ENCODE results near the gene TPRX1.
"Not testable (repeated sequence)": the region's sequence is repeated elsewhere in the genome, so short reads cannot be mapped to it uniquely, and the experiment has no call there.

The TPRX1 gene

GRCh38 chr19:47766359-47766620, 38.1 kb downstream of the TPRX1 start:
- no peak for DNase-seq

GRCh38 chr19:47765523-47766358, 38.6 kb downstream of the TPRX1 start:
- DNase-seq = no peak

DNA sequence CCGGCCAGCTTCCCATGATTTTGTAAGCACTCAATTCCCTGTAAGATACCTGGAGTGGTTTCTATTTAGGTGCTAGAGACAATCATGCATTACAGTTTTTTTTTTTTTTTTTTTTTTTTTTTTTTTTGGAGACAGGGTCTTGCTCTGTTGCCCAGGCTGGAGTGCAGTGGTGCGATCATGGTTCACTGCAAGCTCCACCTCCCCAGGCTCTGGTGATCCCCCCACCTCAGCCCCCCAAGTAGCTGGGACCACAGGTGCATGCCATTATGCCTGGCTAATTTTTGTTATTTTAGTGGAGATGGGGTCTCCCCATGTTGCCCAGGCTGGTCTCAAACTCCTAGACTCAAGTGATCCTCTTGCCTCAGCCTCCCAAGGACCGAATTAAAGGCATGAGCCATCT, 39.6 kb downstream of the TPRX1 start:
- not testable (repeated sequence) for DNase-seq

DNA sequence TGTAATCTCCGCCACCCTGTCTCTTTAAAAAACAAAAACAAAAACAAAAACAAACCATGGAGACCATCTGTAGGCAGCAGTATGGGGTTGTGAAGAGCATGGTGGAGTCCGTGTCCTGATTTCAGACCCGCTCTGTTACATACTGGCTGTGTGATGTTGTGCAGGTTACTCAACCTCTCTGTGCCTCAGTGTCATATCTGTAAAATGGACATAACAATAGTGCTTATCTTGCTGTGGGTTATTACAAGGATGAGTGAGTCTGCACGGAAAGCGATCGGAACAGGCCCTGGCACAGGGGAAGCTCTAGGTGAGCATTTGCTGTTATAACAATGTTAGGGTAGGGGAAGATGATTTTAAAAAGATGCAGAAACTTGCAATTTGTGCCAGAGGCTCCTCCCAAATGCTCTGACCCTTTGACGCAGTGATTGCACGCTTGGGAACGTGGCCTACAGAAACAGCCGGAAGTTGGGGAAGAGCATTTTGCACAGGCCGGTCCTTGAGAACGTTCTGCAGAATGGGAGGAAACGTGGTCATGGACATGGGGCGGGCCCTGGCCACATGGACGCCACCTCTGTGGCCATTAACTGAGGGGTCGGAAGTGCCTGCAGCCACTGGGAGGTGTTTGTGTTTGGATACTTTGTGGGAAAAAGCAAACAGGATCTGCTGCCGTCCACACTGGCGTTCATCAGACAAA, 41.6 kb downstream of the TPRX1 start:
- no peak for DNase-seq

- no peak for DNase-seq
Observed at GRCh38 chr19:47762151-47762550, 42.2 kb downstream of the TPRX1 start.

DNA sequence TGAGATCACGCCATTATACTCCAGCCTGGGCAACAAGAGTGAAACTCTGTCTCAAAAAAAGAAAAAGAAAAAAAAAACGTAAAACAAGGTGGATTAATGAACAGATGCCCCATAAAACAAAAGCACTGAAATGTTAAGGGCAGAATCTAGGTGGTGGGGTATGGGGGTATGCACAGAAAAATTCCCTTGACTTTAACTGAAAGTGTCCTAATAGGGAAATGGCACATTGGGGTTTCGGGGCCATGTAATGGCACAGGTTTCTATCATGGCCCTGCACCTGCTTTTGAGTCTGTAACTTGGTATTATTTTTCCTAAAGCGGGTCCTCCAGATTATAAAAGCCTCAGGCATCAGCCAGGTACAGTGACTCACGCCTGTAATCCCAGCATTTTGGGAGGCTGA, 42.8 kb downstream of the TPRX1 start:
- DNase-seq = no peak

GRCh38 chr19:47760632-47760999, 43.7 kb downstream of the TPRX1 start:
- DNase-seq = no peak

DNA sequence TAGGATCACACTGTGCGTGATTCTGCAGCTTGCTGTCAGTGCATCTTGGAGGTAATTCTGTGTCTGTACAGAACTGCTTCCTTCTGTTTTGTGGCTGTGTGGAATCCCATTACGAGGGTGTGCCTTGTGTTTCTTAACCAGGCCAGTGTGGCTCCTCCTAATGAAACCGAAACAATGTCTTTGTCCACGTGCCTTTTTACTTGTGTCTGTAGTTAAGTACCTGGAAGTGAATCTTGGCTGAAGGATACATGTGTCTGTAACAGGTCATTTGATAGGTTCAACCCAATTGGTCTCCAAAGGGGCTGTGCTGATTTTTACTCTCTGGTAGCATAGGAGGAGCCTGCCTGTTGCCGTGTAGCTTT, 45.9 kb downstream of the TPRX1 start:
- no peak for DNase-seq

- no peak for DNase-seq
Observed at GRCh38 chr19:47757617-47758442, 46.5 kb downstream of the TPRX1 start.

DNA sequence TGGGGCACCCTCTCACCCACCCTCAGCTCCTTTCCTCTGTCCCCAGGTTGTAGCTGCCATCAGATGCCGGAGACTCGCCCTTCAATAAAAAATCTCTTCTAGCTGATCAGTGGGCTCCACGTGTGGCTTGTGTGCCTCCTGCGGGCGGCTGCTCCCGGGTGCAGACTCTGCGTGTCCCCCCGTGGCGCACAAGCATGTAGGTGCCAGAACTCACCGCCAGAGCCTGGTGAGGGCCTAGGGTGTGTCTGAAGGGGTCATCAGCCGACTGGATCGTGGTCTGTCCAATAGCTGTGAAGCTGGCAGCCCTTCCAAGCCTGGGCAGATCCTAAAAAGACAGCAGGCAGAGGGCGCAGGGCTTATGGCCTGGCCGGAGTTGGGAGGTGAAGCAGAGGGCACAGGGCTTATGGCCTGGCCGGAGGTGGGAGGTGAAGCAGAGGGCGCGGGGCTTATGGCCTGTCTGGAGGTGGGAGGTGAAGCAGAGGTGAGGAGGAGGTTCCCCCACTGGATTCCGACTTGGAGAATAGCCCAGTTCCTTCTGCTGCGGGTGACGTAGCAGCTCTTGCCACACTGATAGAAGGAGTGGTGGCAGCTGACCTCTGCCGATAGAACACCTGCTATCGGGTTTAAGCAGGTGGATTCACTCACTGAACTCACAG, 47.3 kb downstream of the TPRX1 start:
- DNase-seq = no peak

GRCh38 chr19:47756627-47756929, 47.8 kb downstream of the TPRX1 start:
- DNase-seq = no peak

DNA sequence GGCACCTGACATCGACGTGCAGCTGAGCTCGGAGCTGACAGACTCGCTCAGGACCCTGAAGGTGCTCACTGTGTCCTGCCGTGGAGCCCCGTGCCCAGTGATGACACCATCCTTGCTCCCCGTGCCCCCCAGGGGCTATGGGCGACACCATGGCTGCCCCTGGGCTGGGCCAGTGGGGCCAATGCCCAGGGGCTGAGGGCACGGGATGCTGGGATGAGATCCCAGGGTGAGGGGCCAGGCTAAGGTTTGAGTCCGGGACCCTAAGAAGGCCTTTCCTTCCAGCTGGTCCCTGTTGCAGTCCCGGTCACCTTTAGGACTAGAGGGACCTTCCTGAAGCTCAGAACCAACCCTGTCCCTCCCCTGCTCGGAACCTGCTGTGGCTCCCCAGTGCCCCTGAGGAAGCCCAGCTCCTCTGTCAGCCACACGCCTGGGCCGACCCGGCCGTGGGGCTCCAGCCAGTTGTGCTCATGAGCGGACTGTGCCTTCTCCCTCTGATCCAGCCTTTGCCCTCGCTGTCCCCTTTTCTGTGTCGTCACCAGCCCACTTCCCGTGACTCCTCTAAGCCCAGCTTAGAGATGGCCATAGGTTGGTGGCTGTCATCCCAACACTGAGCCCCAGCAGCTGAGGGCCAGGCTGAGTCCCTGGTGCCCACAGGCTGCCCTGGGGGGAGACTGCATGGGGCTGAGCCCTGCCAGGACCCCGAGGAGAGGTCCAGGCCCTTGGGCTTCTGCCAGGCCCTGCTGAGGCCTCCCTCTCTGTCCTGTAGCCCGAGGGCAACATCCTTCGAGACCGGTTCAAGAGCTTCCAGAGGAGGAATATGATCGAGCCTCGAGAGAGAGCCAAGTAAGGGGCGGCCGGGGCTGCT, 48.4 kb downstream of the TPRX1 start:
- no peak for DNase-seq

GRCh38 chr19:47755065-47755761, 49.1 kb downstream of the TPRX1 start:
- DNase-seq = no peak

DNA sequence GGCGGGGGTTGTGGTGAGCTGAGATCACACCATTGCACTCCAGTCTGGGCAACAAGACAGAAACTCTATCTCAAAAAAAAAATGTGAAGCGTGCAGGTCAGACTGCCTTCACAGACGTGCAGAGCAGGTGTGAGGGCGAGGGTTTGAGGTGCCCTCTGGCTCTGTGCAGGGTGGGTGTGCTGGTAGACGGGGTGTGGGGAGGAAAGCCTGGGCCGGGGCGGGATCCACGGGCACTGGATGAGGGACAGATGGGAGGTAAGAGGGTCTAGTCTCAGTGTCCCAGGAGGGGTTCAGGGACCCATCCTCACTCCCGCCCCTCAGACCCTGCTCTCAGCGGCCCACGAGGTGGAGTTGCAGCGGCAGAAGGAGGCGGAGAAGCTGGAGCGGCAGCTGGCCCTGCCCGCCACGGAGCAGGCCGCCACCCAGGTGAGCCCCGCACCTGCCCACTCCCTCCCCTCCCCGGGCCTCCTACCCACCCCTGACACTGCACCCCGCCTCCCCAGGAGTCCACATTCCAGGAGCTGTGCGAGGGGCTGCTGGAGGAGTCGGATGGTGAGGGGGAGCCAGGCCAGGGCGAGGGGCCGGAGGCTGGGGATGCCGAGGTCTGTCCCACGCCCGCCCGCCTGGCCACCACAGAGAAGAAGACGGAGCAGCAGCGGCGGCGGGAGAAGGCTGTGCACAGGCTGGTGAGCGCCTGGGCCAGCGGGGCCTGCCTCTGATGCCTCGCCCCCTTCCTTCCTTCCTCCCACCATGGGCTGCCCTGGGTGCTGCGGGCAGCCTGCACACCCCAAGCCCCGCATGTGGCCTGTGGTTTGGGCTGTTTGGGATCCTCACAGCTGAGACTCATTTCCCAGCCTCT, 49.9 kb downstream of the TPRX1 start:
- no peak for DNase-seq

DNA sequence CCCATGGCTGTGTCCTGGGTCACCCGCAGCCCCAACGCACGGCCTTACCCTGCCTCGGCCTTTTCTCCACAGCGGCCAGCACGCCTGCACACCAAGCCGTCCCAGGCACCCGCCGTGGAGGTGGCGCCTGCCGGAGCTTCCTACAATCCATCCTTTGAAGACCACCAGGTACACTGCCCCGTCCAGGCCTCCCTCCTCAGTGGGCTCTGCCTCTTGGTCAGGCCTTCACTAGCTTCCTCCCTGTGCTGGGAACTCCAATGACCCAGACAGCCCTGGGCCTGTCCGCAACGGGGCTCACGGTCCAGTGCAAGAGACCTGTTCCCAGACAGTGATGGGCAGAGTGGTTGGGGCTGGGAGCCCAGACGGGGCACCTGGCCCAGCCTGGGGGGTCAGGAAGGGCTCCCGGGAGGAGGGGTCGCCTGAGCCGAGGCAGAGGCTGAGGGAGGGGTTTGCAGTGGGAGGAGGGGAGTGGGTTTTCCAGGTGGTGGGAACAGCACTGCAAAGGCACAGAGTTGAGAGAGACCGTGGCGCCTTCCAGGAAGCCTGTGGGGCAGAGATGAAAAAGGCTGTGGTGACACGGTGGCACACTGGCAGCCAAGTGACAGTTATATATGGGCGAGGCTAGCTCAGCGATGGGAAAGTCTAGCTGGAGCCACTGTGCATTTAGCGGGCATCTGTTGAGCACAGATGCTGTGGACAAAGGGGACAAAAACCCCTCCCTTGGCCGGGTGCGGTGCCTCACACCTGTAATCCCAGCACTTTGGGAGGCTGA, 51.7 kb downstream of the TPRX1 start:
- DNase-seq = no peak
